ENCODE results near the gene VASN.
"Not testable (repeated sequence)": the region's sequence is repeated elsewhere in the genome, so short reads cannot be mapped to it uniquely, and the experiment has no call there.

Gene VASN

GRCh38 chr16:4337540-4338088 lies 34.0 kb upstream of the VASN start:
- DNase-seq (ENCODE audit: low read depth in 2 of 2) = no peak

GRCh38 chr16:4338125-4338582 lies 33.5 kb upstream of the VASN start:
- DNase-seq (ENCODE audit: low read depth in 2 of 2) = no peak

- DNase-seq (ENCODE audit: low read depth in 2 of 2) = no peak
Observed at GRCh38 chr16:4338712-4339299, 32.8 kb upstream of the VASN start.

- DNase-seq (ENCODE audit: low read depth in 2 of 2) = no peak
Observed at GRCh38 chr16:4339455-4339854, 32.2 kb upstream of the VASN start.

- DNase-seq (ENCODE audit: low read depth in 2 of 2) = no peak
Observed at GRCh38 chr16:4339909-4340308, 31.7 kb upstream of the VASN start.

GRCh38 chr16:4340443-4340842 lies 31.2 kb upstream of the VASN start:
- DNase-seq (ENCODE audit: low read depth in 2 of 2) = no peak

GRCh38 chr16:4341250-4341649 lies 30.4 kb upstream of the VASN start:
- no peak for DNase-seq (ENCODE audit: low read depth in 2 of 2)

- no peak for DNase-seq (ENCODE audit: low read depth in 2 of 2)
Observed at GRCh38 chr16:4342866-4343744, 28.5 kb upstream of the VASN start.

- not testable (repeated sequence) for DNase-seq (ENCODE audit: low read depth in 2 of 2)
Observed at GRCh38 chr16:4344300-4344982, 27.2 kb upstream of the VASN start.

- DNase-seq (ENCODE audit: low read depth in 2 of 2) = no peak
Observed at GRCh38 chr16:4344983-4345835, 26.4 kb upstream of the VASN start.

- no peak for DNase-seq (ENCODE audit: low read depth in 2 of 2)
Observed at GRCh38 chr16:4345836-4346781, 25.5 kb upstream of the VASN start.

GRCh38 chr16:4347010-4347409 lies 24.6 kb upstream of the VASN start:
- no peak for DNase-seq (ENCODE audit: low read depth in 2 of 2)

GRCh38 chr16:4347765-4348509 lies 23.7 kb upstream of the VASN start:
- no peak for DNase-seq (ENCODE audit: low read depth in 2 of 2)

- DNase-seq (ENCODE audit: low read depth in 2 of 2) = no peak
Observed at GRCh38 chr16:4349332-4349731, 22.3 kb upstream of the VASN start.

GRCh38 chr16:4350365-4350786 lies 21.3 kb upstream of the VASN start:
- DNase-seq (ENCODE audit: low read depth in 2 of 2) = no peak

- DNase-seq (ENCODE audit: low read depth in 2 of 2) = peak; percentile 98 to 99
Observed at GRCh38 chr16:4350787-4351659, 20.6 kb upstream of the VASN start, which contains the start of gene PAM16. Gene PAM16, minus strand, starts transcription at chr16:4351321. Its CDS starts 87 bp downstream, at chr16:4351234.

- no peak for DNase-seq (ENCODE audit: low read depth in 2 of 2)
Observed at GRCh38 chr16:4351880-4352279, 19.8 kb upstream of the VASN start.

GRCh38 chr16:4352843-4353242 lies 18.8 kb upstream of the VASN start:
- no peak for DNase-seq (ENCODE audit: low read depth in 2 of 2)
